Activated CD4-positive, alpha-beta memory T cell treated with anti-CD3 and anti-CD28 coated beads for 36 hours (primary cell): Measurements from ENCODE around the gene TMEM41B. TPM values are rescaled to one million over a fixed set of nuclear protein-coding genes. Genes with fewer than 3 reads are reported as not detected.
A peak's percentile ranks its signal among the peaks of the same experiment; 100 is the strongest.
"Not testable (repeated sequence)": the region's sequence is repeated elsewhere in the genome, so short reads cannot be mapped to it uniquely, and the experiment has no call there.

Experiments
- CTCF ChIA-PET: fragments of 350-600 bp; sonication (Branson Sonifier 250); formaldehyde crosslinking; loops from one replicate; lab custom pipeline; 2021; ENCODE audit warnings: antibody characterized with exemption, inconsistent platforms; lab: Charles Lee
- POLR2A ChIA-PET: fragments of 350-600 bp; sonication (Branson Sonifier 250); formaldehyde crosslinking; loops from one replicate; lab custom pipeline; 2021; ENCODE audit warnings: antibody characterized with exemption; lab: Charles Lee
- DNase-seq: peaks from one replicate; pipeline ENCODE4 v3.0.0-alpha.2; 2020
- H3K27ac Mint-ChIP-seq: one replicate; pipeline ENCODE4 v1.8.0; 2021; ENCODE audit warnings: mixed read lengths
- H3K27me3 Mint-ChIP-seq: one replicate; pipeline ENCODE4 v1.8.0; 2021; ENCODE audit warnings: mixed read lengths
- H3K36me3 Mint-ChIP-seq: one replicate; pipeline ENCODE4 v1.8.0; 2021; ENCODE audit warnings: mixed read lengths
- H3K4me1 Mint-ChIP-seq: one replicate; pipeline ENCODE4 v1.8.0; 2021; ENCODE audit warnings: low read depth, mixed read lengths
- H3K4me3 Mint-ChIP-seq: one replicate; pipeline ENCODE4 v1.8.0; 2021; ENCODE audit warnings: mild to moderate bottlenecking, mixed read lengths
- H3K9me3 Mint-ChIP-seq: one replicate; pipeline ENCODE4 v1.8.0; 2021; ENCODE audit warnings: mixed read lengths
- intact Hi-C: fragments of 100-400 bp; cut with micrococcal nuclease; formaldehyde crosslinking; loops from one replicate; pipeline ENCODE4 v1.15.1; 2023
- total RNA-seq, 2 experiments: library from RNA; stranded (reverse); gene quantifications; one replicate each; pipeline ENCODE4 v1.2.3, GENCODE V29; 2021

Gene TMEM41B
- total RNA-seq, 2 experiments from 2014 or later = 33.6 to 36.1 TPM

- no peaks in the 10 kb centered on the region for H3K36me3 Mint-ChIP-seq
- H3K27me3 Mint-ChIP-seq = no peaks in the 10 kb centered on the region
- CTCF ChIA-PET = interaction anchor here (0.7 kb wide), 1 partner anchor 599 kb away, joined by 3 read pairs; no protein-coding TSS in a partner anchor
- H3K4me1 Mint-ChIP-seq = no peaks in the 10 kb centered on the region
- H3K27ac Mint-ChIP-seq = no peak overlapping the region
- DNase-seq = no peak
- POLR2A ChIA-PET = no interaction called here
- no peaks in the 10 kb centered on the region for H3K9me3 Mint-ChIP-seq
- intact Hi-C loops = no loop called here
- no peak overlapping the region for H3K4me3 Mint-ChIP-seq
Measured at GRCh38 chr11:9330387-9331384, 16.3 kb upstream of the TMEM41B start.

DNA sequence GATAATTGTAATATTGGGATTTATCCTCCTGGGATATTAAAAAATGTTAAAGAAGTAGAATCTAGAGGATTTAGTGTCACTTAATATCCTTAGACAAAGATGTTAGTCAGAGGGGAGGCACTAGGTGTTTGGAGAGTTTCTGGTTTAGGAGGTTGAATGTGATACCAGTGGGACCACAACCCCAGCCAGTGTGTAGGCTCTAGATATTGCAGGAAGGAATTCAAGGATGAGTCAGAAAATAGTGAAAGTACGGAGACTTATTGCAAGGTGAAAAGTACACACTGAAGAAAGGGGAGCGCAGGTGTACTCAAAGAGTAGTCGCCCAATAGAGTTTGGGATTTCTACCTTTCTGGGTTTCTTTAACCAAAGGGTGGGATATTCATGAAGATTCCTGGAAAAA is 5.7 kb upstream of the TMEM41B start:
- POLR2A ChIA-PET = no interaction called here
- H3K27ac Mint-ChIP-seq = no peak overlapping the region

GRCh38 chr11:9319377-9320001 is 5.1 kb upstream of the TMEM41B start:
- POLR2A ChIA-PET, H3K9me3 Mint-ChIP-seq, H3K36me3 Mint-ChIP-seq, H3K4me1 Mint-ChIP-seq, CTCF ChIA-PET, H3K4me3 Mint-ChIP-seq, DNase-seq, intact Hi-C loops, H3K27ac Mint-ChIP-seq: not testable (repeated sequence)
- peaks cover 19% of the 10 kb centered on the region for H3K27me3 Mint-ChIP-seq

More for the DNA sequence above, 5.7 kb upstream of the TMEM41B start:
- peak; percentile 21 for DNase-seq
- Mint-ChIP-seq H3K36me3 (no peaks in the 10 kb centered on the region), H3K9me3 (no peaks in the 10 kb centered on the region), H3K27me3 (peaks cover 19% of the 10 kb centered on the region), H3K4me3 (no peak overlapping the region), H3K4me1 (peaks cover 3% of the 10 kb centered on the region)
- intact Hi-C loops = no loop called here
- CTCF ChIA-PET = no interaction called here

DNA sequence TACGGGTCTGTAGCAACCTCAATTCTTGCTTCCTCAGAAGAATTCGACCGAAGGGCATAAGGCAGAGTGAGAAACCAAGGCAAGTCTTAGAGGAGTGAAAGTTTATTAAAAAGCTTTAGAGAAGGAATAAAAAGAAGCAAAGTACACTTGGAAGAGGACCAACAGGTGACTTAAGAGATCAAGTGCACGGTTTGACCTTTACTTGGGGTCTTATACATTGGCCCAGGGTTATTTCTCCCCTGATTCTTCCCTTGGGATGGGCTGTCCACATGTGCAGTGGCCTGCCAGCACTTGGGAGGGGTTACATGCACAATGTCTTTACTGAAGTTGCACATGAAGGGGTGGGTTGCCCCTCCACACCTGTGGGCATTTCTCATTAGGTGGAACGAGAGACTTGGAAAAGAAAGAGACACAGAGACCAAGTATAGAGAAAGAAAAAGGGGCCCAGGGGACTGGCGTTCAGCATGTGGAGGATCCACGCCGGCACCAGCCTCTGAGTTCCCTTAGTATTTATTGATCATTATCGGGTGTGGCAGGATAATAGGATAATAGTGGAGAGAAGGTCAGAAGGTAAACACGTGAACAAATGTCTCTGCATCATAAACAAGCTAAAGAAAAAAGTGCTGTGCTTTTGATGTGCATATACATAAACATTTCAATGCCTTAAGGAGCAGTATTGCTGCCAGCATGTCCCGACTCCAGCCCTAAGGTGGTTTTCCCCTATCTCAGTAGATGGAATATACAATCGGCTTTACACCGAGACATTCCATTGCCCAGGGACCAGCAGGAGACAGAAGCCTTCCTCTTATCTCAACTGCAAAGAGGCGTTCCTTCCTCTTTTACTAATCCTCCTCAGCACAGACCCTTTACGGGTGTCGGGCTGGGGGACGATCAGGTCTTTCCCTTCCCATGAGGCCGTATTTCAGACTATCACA is 4.3 kb upstream of the TMEM41B start:
- POLR2A ChIA-PET, H3K4me1 Mint-ChIP-seq, intact Hi-C loops, H3K27ac Mint-ChIP-seq, H3K9me3 Mint-ChIP-seq, H3K4me3 Mint-ChIP-seq, CTCF ChIA-PET, DNase-seq, H3K36me3 Mint-ChIP-seq: not testable (repeated sequence)
- peaks cover 19% of the 10 kb centered on the region for H3K27me3 Mint-ChIP-seq

DNA sequence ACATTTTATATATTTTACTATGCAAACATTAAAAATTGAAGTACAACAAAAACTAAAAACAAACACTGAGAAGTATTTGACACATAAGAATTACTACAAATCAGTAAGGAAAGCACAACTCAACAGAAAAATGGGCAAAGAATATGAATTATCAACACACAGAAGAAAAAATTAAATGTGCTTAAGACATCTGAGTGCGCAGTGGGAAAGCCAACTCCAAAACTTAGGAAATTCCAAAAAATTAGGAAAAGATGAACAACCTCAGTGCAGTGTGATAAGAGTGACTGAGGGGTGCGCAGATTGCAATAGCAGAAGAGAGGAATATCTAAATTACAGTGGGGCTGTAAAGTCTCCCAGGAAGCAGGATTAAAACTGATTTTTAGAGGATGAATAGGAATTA is 1.9 kb upstream of the TMEM41B start:
- POLR2A ChIA-PET = no interaction called here
- Mint-ChIP-seq H3K27me3 (peaks cover 19% of the 10 kb centered on the region), H3K4me3 (no peak overlapping the region), H3K9me3 (no peaks in the 10 kb centered on the region), H3K36me3 (peaks cover 5% of the 10 kb centered on the region), H3K27ac (no peak overlapping the region), H3K4me1 (peaks cover 25% of the 10 kb centered on the region)
- CTCF ChIA-PET = interaction anchor here (1.1 kb wide), 1 partner anchor 94 kb away, joined by 3 read pairs; no protein-coding TSS in a partner anchor
- DNase-seq = no peak
- intact Hi-C loops = no loop called here

- H3K27me3 Mint-ChIP-seq = peaks cover 15% of the 10 kb centered on the region
- DNase-seq = peak; percentile 24
- ChIA-PET POLR2A (interaction anchor here (0.9 to 1.5 kb wide), 3 partner anchors 70 to 633 kb away, joined by 3 to 13 read pairs (median 10); partner anchors contain the start of genes IPO7, RPL27A, TRIM66 and ZNF143), CTCF (interaction anchor here (0.6 to 2.8 kb wide), 2 partner anchors 56 to 71 kb away, joined by 3 to 13 read pairs; no protein-coding TSS in a partner anchor)
- H3K9me3 Mint-ChIP-seq = no peaks in the 10 kb centered on the region
- peak overlapping the region; percentile 93 for H3K27ac Mint-ChIP-seq
- intact Hi-C loops = loop anchor here (2.0 kb wide), 1 partner anchor 252 kb away; no protein-coding TSS in a partner anchor
- peaks cover 7% of the 10 kb centered on the region for H3K36me3 Mint-ChIP-seq
- H3K4me1 Mint-ChIP-seq = peaks cover 33% of the 10 kb centered on the region
- H3K4me3 Mint-ChIP-seq = peak overlapping the region; percentile 97
Measured at GRCh38 chr11:9315078-9315688, 790 bp upstream of the TMEM41B start.

- peak overlapping the region; percentile 95 for H3K27ac Mint-ChIP-seq
- POLR2A ChIA-PET = interaction anchor here (0.7 to 1.2 kb wide), 6 partner anchors 49 to 148 kb away, joined by 3 to 5 read pairs (median 4); partner anchors contain the start of genes IPO7 and ZNF143
Measured at GRCh38 chr11:9313648-9314290, 624 bp downstream of the TMEM41B start.

DNA sequence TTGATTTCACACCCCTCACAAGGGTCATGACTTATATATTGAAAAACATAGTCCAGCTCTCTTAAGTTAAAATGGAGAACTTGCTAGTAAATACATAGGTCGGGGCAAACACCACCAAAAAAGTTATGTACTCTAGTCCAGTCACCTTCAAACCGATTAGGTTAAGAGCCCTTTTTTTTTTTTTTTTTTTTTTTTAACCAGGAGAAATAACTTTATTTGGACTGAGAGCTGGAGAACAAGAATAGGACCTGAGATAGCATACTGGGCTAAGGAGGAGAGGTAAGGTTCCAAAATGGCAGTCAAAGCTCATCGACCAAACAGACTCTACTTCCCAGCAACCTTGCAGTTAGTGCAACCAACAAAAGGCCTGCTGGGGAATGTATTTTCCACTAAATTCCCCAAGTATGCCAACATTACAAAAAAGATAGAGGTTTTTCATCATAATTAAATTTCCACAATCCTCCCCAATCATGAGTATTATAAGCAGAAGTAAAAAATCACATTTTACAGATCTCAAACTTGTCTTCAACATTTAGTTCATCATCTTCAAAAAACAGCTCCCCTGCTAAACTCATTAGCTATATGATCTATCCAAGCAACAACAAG is 3.8 kb downstream of the TMEM41B start:
- POLR2A ChIA-PET = no interaction called here
- Mint-ChIP-seq H3K27ac (no peak overlapping the region), H3K4me3 (no peak overlapping the region), H3K4me1 (peaks cover 43% of the 10 kb centered on the region), H3K27me3 (no peaks in the 10 kb centered on the region), H3K36me3 (peaks cover 11% of the 10 kb centered on the region), H3K9me3 (no peaks in the 10 kb centered on the region)
- CTCF ChIA-PET = no interaction called here
- intact Hi-C loops = loop anchor here (5.0 kb wide), 2 partner anchors 348 to 447 kb away; partner anchors contain the start of gene TMEM9B
- no peak for DNase-seq

More at GRCh38 chr11:9313648-9314290, 624 bp downstream of the TMEM41B start:
- peak; percentile 39 for DNase-seq
- Mint-ChIP-seq H3K36me3 (peaks cover 7% of the 10 kb centered on the region), H3K4me3 (peak overlapping the region; percentile 97), H3K4me1 (peaks cover 34% of the 10 kb centered on the region), H3K9me3 (no peaks in the 10 kb centered on the region), H3K27me3 (peaks cover 8% of the 10 kb centered on the region)
- CTCF ChIA-PET = interaction anchor here (0.5 to 2.8 kb wide), 5 partner anchors 9 to 263 kb away, joined by 3 to 13 read pairs (median 3); no protein-coding TSS in a partner anchor
- intact Hi-C loops = loop anchor here (1.0 to 5.0 kb wide), 9 partner anchors 33 to 444 kb away; partner anchors contain the start of genes IPO7 and TMEM9B

DNA sequence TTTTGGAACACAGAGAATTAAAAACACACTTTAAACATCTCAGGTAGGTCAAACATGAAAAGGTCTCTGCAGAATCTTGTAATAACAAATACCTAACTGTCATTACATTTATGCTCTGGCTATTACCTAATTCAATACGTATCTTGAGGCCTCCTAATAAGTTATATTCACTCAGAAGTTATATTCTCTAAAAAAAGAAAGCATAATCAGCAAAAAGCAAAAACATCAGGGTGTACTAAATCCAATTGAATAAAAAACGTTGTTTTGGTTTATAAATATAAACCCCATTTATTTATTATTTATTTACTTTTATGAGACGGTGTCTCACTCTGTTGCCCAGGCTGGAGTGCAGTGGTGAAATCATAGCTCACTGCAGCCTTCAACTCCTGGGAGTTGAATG is 10.2 kb downstream of the TMEM41B start:
- no peak overlapping the region for H3K27ac Mint-ChIP-seq
- peaks cover 12% of the 10 kb centered on the region for H3K4me1 Mint-ChIP-seq
- POLR2A ChIA-PET = no interaction called here
- DNase-seq = no peak
- no peaks in the 10 kb centered on the region for H3K9me3 Mint-ChIP-seq
- H3K27me3 Mint-ChIP-seq = no peaks in the 10 kb centered on the region
- intact Hi-C loops = no loop called here
- CTCF ChIA-PET = interaction anchor here (0.6 to 0.8 kb wide), 3 partner anchors 9 to 135 kb away, joined by 3 to 6 read pairs (median 4); no protein-coding TSS in a partner anchor
- H3K36me3 Mint-ChIP-seq = peaks cover 4% of the 10 kb centered on the region
- H3K4me3 Mint-ChIP-seq = no peak overlapping the region

DNA sequence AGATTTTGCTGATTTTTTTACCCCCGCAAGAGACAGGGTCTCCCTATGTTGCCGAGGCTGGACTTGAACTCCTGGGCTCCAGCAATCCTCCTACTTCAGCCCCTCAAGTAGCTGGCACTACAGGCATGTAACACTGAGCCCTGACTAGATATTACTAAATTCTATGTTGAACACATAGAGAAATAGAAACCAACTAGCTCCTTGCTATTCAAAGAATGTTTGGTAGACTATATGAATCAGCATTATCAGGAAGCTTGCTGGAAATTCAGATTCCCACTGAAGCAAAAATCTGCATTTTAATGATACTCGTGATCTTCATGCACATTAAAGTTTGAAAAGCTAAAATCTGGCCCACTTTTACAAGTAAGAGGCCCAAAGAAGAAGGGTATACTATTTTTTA is 11.9 kb downstream of the TMEM41B start:
- intact Hi-C loops = no loop called here
- ChIA-PET POLR2A (no interaction called here), CTCF (no interaction called here)
- no peaks in the 10 kb centered on the region for H3K9me3 Mint-ChIP-seq
- no peak overlapping the region for H3K4me3 Mint-ChIP-seq
- H3K27me3 Mint-ChIP-seq = no peaks in the 10 kb centered on the region
- no peak for DNase-seq
- H3K27ac Mint-ChIP-seq = no peak overlapping the region
- H3K36me3 Mint-ChIP-seq = peaks cover 2% of the 10 kb centered on the region
- H3K4me1 Mint-ChIP-seq = peaks cover 7% of the 10 kb centered on the region
